ENCODE results near the gene CWF19L2. TPM values are rescaled to one million over a fixed set of nuclear protein-coding genes. Genes with fewer than 3 reads are reported as not detected.

CWF19L2 gene
- total RNA-seq, 1 experiment from 2014 or later = 3.7 TPM

Other genes with a start within 250 kb of the CWF19L2 start
- gene ALKBH8, start 107.9 kb upstream of the CWF19L2 start, total RNA-seq (2014; rRNA removed; shearing (Covaris generic); ENCODE audit: low replicate concordance) = 5.5 and 7.0 TPM in 2 replicates
- gene ELMOD1, start 133.3 kb upstream of the CWF19L2 start, total RNA-seq (2014; rRNA removed; shearing (Covaris generic); ENCODE audit: low replicate concordance) = not detected in 2 replicates

Measured in MG63 (cell line).